ENCODE data around the gene SLC16A10. TPM values are rescaled to one million over a fixed set of nuclear protein-coding genes. Genes with fewer than 3 reads are reported as not detected.

The SLC16A10 gene
- total and polyA plus RNA-seq, 7 experiments from 2014 or later: 1.6 to 27.7 (median 16.7) TPM

DNA sequence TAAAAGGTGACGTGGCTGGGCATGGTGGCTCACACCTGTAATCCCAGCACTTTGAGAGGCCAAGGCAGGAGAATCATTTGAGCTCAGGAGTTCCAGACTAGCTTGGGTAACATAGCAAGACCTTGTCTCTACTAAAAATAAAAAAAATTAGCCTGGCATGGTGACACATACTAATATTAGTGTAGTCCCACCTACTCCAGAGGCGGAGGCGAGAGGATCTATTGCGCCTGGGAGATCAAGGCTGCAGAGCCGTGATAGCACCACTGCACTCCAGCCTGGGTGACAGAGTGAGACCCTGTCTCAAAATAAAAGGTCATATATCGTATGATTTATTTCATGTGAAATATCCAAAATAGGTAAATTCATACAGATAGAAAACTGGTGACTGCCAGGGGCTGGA is 132.5 kb downstream of the SLC16A10 start:
- Mint-ChIP-seq H3K27ac (peak overlapping the region in 1 of 9 donors; percentile 43), H3K4me3 (no peak overlapping the region), H3K27me3 (peaks cover 0 to 3% (median 0%) of the 10 kb centered on the region in 5 donors), H3K4me1 (peaks cover 0 to 5% (median 0%) of the 10 kb centered on the region in 7 donors), H3K9me3 (no peaks in the 10 kb centered on the region), H3K36me3 (peaks cover 0 to 32% (median 11%) of the 10 kb centered on the region in 5 donors)
- ATAC-seq (no peak), DNase-seq (no peak)
- Histone ChIP-seq H3K27ac (ENCODE audit: low read depth, low read length) (no peak overlapping the region), H3K27me3 (ENCODE audit: control insufficient read depth in 2 of 2, insufficient read depth in 2 of 2, low read length in 2 of 2) (no peaks in the 10 kb centered on the region), H3K4me3 (ENCODE audit: low read length) (no peak overlapping the region), H3K9me3 (ENCODE audit: control insufficient read depth in 2 of 3, low read length in 3 of 3) (no peaks in the 10 kb centered on the region), H3K4me1 (ENCODE audit: control insufficient read depth in 2 of 2, insufficient read depth in 2 of 2, low read length in 2 of 2) (no peaks in the 10 kb centered on the region), H3K36me3 (ENCODE audit: control insufficient read depth in 2 of 3, insufficient read depth in 3 of 3, low read length in 3 of 3) (peaks cover 0 to 3% (median 0%) of the 10 kb centered on the region in 3 experiments)
- CTCF ChIA-PET: interaction anchor here (0.7 to 2.8 kb wide), 3 partner anchors 10 to 209 kb away, joined by 3 to 13 read pairs (median 6); no protein-coding TSS in a partner anchor
- intact Hi-C loops (cut with micrococcal nuclease): no loop called here
- POLR2A ChIA-PET: no interaction called here

DNA sequence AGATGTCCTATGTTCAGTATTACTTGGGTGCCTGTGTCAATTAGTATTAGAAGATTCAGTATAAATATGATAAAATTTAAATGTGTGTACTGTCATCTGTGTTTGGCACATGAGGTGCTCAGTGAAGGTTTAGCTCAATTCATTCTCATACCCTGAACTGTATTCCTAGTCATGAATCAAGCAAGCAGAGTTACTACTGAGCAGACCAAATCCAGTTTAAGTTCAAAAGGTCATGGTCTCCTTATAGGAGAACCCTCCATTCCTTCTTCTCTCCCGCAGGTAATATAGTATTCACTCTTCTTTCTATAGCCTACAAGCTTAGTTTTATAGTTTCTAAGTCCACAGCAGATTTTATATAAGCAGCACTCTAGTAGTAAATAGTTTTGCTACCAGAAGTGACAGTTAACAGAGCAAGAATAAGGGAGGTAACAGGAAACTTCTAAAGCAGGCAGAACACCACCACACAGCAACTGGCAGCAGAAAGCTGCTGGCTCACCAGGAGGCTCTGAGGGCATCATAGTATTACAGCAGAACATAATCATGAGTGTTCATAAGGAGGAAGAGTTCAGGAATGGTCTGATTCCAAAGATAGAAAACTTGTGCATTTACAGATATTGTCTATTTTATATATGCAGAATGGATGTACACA is 133.2 kb downstream of the SLC16A10 start:
- no peak overlapping the region for H3K27ac Mint-ChIP-seq
- POLR2A ChIA-PET: no interaction called here

DNA sequence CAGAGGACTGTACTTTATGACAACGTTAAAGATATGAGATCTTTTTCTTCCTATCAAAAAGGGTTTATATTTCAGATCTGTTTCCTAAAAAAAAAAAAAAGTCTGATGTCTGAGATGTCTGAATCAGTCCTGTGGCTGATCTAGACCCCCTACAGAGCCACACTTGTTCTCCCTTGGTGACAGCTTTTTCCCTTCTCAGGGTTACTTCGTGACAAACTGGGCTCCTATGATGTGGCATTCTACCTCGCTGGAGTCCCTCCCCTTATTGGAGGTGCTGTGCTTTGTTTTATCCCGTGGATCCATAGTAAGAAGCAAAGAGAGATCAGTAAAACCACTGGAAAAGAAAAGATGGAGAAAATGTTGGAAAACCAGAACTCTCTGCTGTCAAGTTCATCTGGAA is 134.5 kb downstream of the SLC16A10 start:
- ChIA-PET CTCF (no interaction called here), POLR2A (no interaction called here)
- Histone ChIP-seq H3K4me1 (ENCODE audit: control insufficient read depth in 2 of 2, insufficient read depth in 2 of 2, low read length in 2 of 2) (no peaks in the 10 kb centered on the region), H3K4me3 (ENCODE audit: low read length) (no peak overlapping the region), H3K27ac (ENCODE audit: low read depth, low read length) (no peak overlapping the region), H3K36me3 (ENCODE audit: control insufficient read depth in 2 of 3, insufficient read depth in 3 of 3, low read length in 3 of 3) (peaks cover 0 to 3% (median 0%) of the 10 kb centered on the region in 3 experiments), H3K9me3 (ENCODE audit: control insufficient read depth in 2 of 3, low read length in 3 of 3) (no peaks in the 10 kb centered on the region), H3K27me3 (ENCODE audit: control insufficient read depth in 2 of 2, insufficient read depth in 2 of 2, low read length in 2 of 2) (no peaks in the 10 kb centered on the region)
- DNase-seq (no peak), ATAC-seq (no peak)
- Mint-ChIP-seq H3K9me3 (no peaks in the 10 kb centered on the region), H3K27me3 (peaks cover 0 to 3% (median 0%) of the 10 kb centered on the region in 5 donors), H3K36me3 (peaks cover 0 to 31% (median 11%) of the 10 kb centered on the region in 5 donors), H3K4me1 (peaks cover 0 to 5% (median 0%) of the 10 kb centered on the region in 7 donors), H3K4me3 (no peak overlapping the region), H3K27ac (peak overlapping the region in 1 of 9 donors; percentile 34)
- intact Hi-C loops (cut with micrococcal nuclease): no loop called here

More for the DNA sequence above, 133.2 kb downstream of the SLC16A10 start:
- Histone ChIP-seq H3K9me3 (ENCODE audit: control insufficient read depth in 2 of 3, low read length in 3 of 3) (no peaks in the 10 kb centered on the region), H3K27me3 (ENCODE audit: control insufficient read depth in 2 of 2, insufficient read depth in 2 of 2, low read length in 2 of 2) (no peaks in the 10 kb centered on the region), H3K4me1 (ENCODE audit: control insufficient read depth in 2 of 2, insufficient read depth in 2 of 2, low read length in 2 of 2) (no peaks in the 10 kb centered on the region), H3K27ac (ENCODE audit: low read depth, low read length) (no peak overlapping the region), H3K4me3 (ENCODE audit: low read length) (no peak overlapping the region), H3K36me3 (ENCODE audit: control insufficient read depth in 2 of 3, insufficient read depth in 3 of 3, low read length in 3 of 3) (peaks cover 0 to 3% (median 0%) of the 10 kb centered on the region in 3 experiments)
- intact Hi-C loops (cut with micrococcal nuclease): no loop called here
- ATAC-seq (no peak), DNase-seq (no peak)
- Mint-ChIP-seq H3K4me3 (no peak overlapping the region), H3K36me3 (peaks cover 0 to 32% (median 11%) of the 10 kb centered on the region in 5 donors), H3K27me3 (peaks cover 0 to 3% (median 0%) of the 10 kb centered on the region in 5 donors), H3K9me3 (no peaks in the 10 kb centered on the region), H3K4me1 (peaks cover 0 to 5% (median 0%) of the 10 kb centered on the region in 7 donors)
- CTCF ChIA-PET: interaction anchor here (1.4 to 2.8 kb wide), 2 partner anchors 11 to 162 kb away, joined by 3 to 13 read pairs; no protein-coding TSS in a partner anchor

GRCh38 chr6:111222341-111222740 is 135.0 kb downstream of the SLC16A10 start:
- intact Hi-C loops (cut with micrococcal nuclease): no loop called here

GRCh38 chr6:111228094-111228493 is 140.8 kb downstream of the SLC16A10 start:
- CTCF ChIA-PET: no interaction called here
- H3K4me3 Mint-ChIP-seq: no peak overlapping the region

More at GRCh38 chr6:111222341-111222740, 135.0 kb downstream of the SLC16A10 start:
- H3K27me3 ChIP-seq (ENCODE audit: control insufficient read depth in 2 of 2, insufficient read depth in 2 of 2, low read length in 2 of 2): no peaks in the 10 kb centered on the region
- H3K36me3 ChIP-seq (ENCODE audit: control insufficient read depth in 2 of 3, insufficient read depth in 3 of 3, low read length in 3 of 3): peaks cover 0 to 3% (median 0%) of the 10 kb centered on the region in 3 experiments
- H3K4me1 ChIP-seq (ENCODE audit: control insufficient read depth in 2 of 2, insufficient read depth in 2 of 2, low read length in 2 of 2): no peaks in the 10 kb centered on the region
- peaks cover 0 to 5% (median 0%) of the 10 kb centered on the region in 7 donors for H3K4me1 Mint-ChIP-seq
- POLR2A ChIA-PET: no interaction called here
- H3K4me3 Mint-ChIP-seq: no peak overlapping the region
- H3K4me3 ChIP-seq (ENCODE audit: low read length): no peak overlapping the region
- peaks cover 0 to 28% (median 11%) of the 10 kb centered on the region in 5 donors for H3K36me3 Mint-ChIP-seq
- CTCF ChIA-PET: interaction anchor here (1.1 kb wide), 1 partner anchor 12 kb away, joined by 6 read pairs; no protein-coding TSS in a partner anchor
- DNase-seq (no peak), ATAC-seq (no peak)
- H3K9me3 ChIP-seq (ENCODE audit: control insufficient read depth in 2 of 3, low read length in 3 of 3): no peaks in the 10 kb centered on the region
- H3K27me3 Mint-ChIP-seq: peaks cover 0 to 3% (median 0%) of the 10 kb centered on the region in 5 donors
- no peak overlapping the region for H3K27ac Mint-ChIP-seq
- H3K9me3 Mint-ChIP-seq: no peaks in the 10 kb centered on the region
- H3K27ac ChIP-seq (ENCODE audit: low read depth, low read length): no peak overlapping the region

DNA sequence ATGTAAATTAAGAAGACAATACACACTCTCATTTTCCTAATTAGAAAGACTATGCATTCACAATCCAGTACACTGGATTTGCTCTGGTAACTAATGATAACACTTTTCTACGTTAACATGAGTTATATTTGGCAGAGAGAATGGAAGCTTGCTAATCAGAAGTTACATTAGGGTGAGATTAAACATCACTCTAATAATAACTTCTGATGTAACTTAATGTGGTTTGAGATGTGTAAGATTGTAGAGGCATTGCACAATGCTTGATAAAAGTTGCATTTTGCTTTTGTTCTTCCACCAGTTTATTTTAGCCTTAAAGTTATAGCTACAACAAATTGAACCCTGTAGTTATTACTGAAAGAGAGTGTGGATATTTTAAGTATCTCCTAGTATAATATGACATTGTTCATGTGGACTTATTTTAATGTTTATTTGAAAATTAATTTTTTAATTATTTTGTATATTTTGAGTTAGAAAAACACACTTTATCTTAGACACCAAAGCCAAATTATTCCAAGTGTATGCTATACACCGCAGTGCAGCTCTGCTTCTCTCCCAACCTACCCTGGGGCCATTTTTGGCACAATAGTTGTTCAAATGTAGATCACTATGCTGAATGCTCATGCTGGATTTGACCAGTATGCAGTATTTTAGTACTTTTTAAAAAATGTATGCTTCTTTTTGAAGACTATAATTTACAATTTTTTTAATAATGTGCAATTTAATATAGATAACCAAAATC is 143.2 kb downstream of the SLC16A10 start:
- Histone ChIP-seq H3K27ac (ENCODE audit: low read depth, low read length) (no peak overlapping the region), H3K4me1 (ENCODE audit: control insufficient read depth in 2 of 2, insufficient read depth in 2 of 2, low read length in 2 of 2) (no peaks in the 10 kb centered on the region), H3K36me3 (ENCODE audit: control insufficient read depth in 2 of 3, insufficient read depth in 3 of 3, low read length in 3 of 3) (no peaks in the 10 kb centered on the region), H3K4me3 (ENCODE audit: low read length) (no peak overlapping the region), H3K9me3 (ENCODE audit: control insufficient read depth in 2 of 3, low read length in 3 of 3) (no peaks in the 10 kb centered on the region), H3K27me3 (ENCODE audit: control insufficient read depth in 2 of 2, insufficient read depth in 2 of 2, low read length in 2 of 2) (no peaks in the 10 kb centered on the region)
- Mint-ChIP-seq H3K27ac (no peak overlapping the region), H3K36me3 (peaks cover 0 to 20% (median 15%) of the 10 kb centered on the region in 5 donors), H3K4me1 (no peaks in the 10 kb centered on the region), H3K4me3 (no peak overlapping the region), H3K9me3 (peaks cover 0 to 16% (median 7%) of the 10 kb centered on the region in 11 donors), H3K27me3 (peaks cover 0 to 9% (median 0%) of the 10 kb centered on the region in 5 donors)
- no peak for DNase-seq
- POLR2A ChIA-PET: interaction anchor here (0.6 kb wide), 1 partner anchor 1898 kb away, joined by 3 read pairs; no protein-coding TSS in a partner anchor
- intact Hi-C loops (cut with micrococcal nuclease): no loop called here
- CTCF ChIA-PET: interaction anchor here (1.0 kb wide), 1 partner anchor 173 kb away, joined by 5 read pairs; no protein-coding TSS in a partner anchor
- ATAC-seq: peak; percentile 31

More at GRCh38 chr6:111228094-111228493, 140.8 kb downstream of the SLC16A10 start:
- no peak overlapping the region for H3K4me3 ChIP-seq (ENCODE audit: low read length)
- Mint-ChIP-seq H3K4me1 (no peaks in the 10 kb centered on the region), H3K36me3 (peaks cover 0 to 6% (median 0%) of the 10 kb centered on the region in 5 donors), H3K9me3 (peaks cover 0 to 3% (median 0%) of the 10 kb centered on the region in 11 donors), H3K27ac (no peak overlapping the region), H3K27me3 (peaks cover 0 to 6% (median 0%) of the 10 kb centered on the region in 5 donors)
- no peak overlapping the region for H3K27ac ChIP-seq (ENCODE audit: low read depth, low read length)
- POLR2A ChIA-PET: interaction anchor here (0.5 kb wide), 1 partner anchor 259 kb away, joined by 3 read pairs; no protein-coding TSS in a partner anchor
- no peaks in the 10 kb centered on the region for H3K4me1 ChIP-seq (ENCODE audit: control insufficient read depth in 2 of 2, insufficient read depth in 2 of 2, low read length in 2 of 2)
- no peaks in the 10 kb centered on the region for H3K9me3 ChIP-seq (ENCODE audit: control insufficient read depth in 2 of 3, low read length in 3 of 3)
- DNase-seq (no peak), ATAC-seq (no peak)
- H3K36me3 ChIP-seq (ENCODE audit: control insufficient read depth in 2 of 3, insufficient read depth in 3 of 3, low read length in 3 of 3): no peaks in the 10 kb centered on the region
- intact Hi-C loops (cut with micrococcal nuclease): no loop called here
- H3K27me3 ChIP-seq (ENCODE audit: control insufficient read depth in 2 of 2, insufficient read depth in 2 of 2, low read length in 2 of 2): no peaks in the 10 kb centered on the region

Measured in naive thymus-derived CD4-positive, alpha-beta T cell (primary cell).